CD4-positive, alpha-beta T cell (primary cell): ENCODE data around the gene TBC1D19. TPM values are rescaled to one million over a fixed set of nuclear protein-coding genes. Genes with fewer than 3 reads are reported as not detected.
"Not testable (repeated sequence)": the region's sequence is repeated elsewhere in the genome, so short reads cannot be mapped to it uniquely, and the experiment has no call there.

Experiments
- ATAC-seq: fragments of 200-7000 bp; cut with Tn5 transposase; one replicate; pipeline ENCODE4 v1.10.0; 2022; ENCODE audit warnings: mild to moderate bottlenecking; ENCODE audit not compliant: poor library complexity
- CTCF ChIA-PET: fragments of 350-600 bp; sonication (Branson Sonifier 250); formaldehyde crosslinking; loops from one replicate; lab custom pipeline; 2021; ENCODE audit warnings: antibody characterized with exemption, inconsistent platforms; lab: Charles Lee
- POLR2A ChIA-PET: fragments of 350-600 bp; sonication (Branson Sonifier 250); formaldehyde crosslinking; loops from one replicate; lab custom pipeline; 2021; ENCODE audit warnings: antibody characterized with exemption, inconsistent platforms; lab: Charles Lee
- DNase-seq, 14 experiments: peaks; one replicate each; pipeline ENCODE4 v3.0.0-alpha.2; 2013 to 2020; ENCODE audit warnings: mixed read lengths in 2 of 14
- H3K27ac ChIP-seq, 2 donors: one replicate each; pipeline versions ENCODE4 v1.5.1 to v1.7.0; 2013; ENCODE audit warnings: low read length in 2 of 2, low read depth in 1 of 2, mild to moderate bottlenecking in 1 of 2
- H3K27me3 ChIP-seq, 2 experiments: 1 replicate in 1 of 2; 2 replicates in 1 of 2; pipeline versions ENCODE4 v1.6.1 to v1.7.0; 2013; ENCODE audit warnings: low read length in 2 of 2, control low read depth in 1 of 2, mild to moderate bottlenecking in 1 of 2, moderate library complexity in 1 of 2; ENCODE audit not compliant: insufficient read depth in 2 of 2, control insufficient read depth in 1 of 2
- H3K36me3 ChIP-seq: one replicate; pipeline ENCODE4 v1.6.1; 2013; ENCODE audit warnings: low read length, control low read depth; ENCODE audit not compliant: insufficient read depth
- H3K4me1 ChIP-seq: one replicate; pipeline ENCODE4 v1.6.1; 2013; ENCODE audit warnings: low read length, control low read depth; ENCODE audit not compliant: insufficient read depth
- H3K4me3 ChIP-seq: one replicate; pipeline ENCODE4 v1.5.1; 2013; ENCODE audit warnings: mild to moderate bottlenecking, low read length, moderate library complexity
- H3K9me3 ChIP-seq, 2 experiments: 1 replicate in 1 of 2; 2 replicates in 1 of 2; pipeline versions ENCODE4 v1.6.1 to v1.7.0; 2013; ENCODE audit warnings: low read length in 2 of 2, mild to moderate bottlenecking in 2 of 2, control low read depth in 1 of 2, moderate library complexity in 1 of 2; ENCODE audit not compliant: control insufficient read depth in 1 of 2, insufficient read depth in 1 of 2
- H3K27ac Mint-ChIP-seq: one replicate; pipeline ENCODE4 v1.8.0; 2020; ENCODE audit warnings: mixed read lengths
- H3K27me3 Mint-ChIP-seq: one replicate; pipeline ENCODE4 v1.8.0; 2021; ENCODE audit warnings: mixed read lengths
- H3K36me3 Mint-ChIP-seq: one replicate; pipeline ENCODE4 v1.8.0; 2021; ENCODE audit warnings: low read depth, mixed read lengths
- H3K4me1 Mint-ChIP-seq: one replicate; pipeline ENCODE4 v1.8.0; 2021; ENCODE audit warnings: low read depth, mixed read lengths
- H3K4me3 Mint-ChIP-seq: one replicate; pipeline ENCODE4 v1.8.0; 2020; ENCODE audit warnings: mild to moderate bottlenecking, mixed read lengths
- H3K9me3 Mint-ChIP-seq: one replicate; pipeline ENCODE4 v1.8.0; 2020; ENCODE audit warnings: mixed read lengths
- CTCF ChIP-seq: fragments of 200-600 bp; IDR thresholded peaks from one replicate; pipeline ENCODE4 v1.8.0; 2022; ENCODE audit warnings: antibody characterized with exemption, mild to moderate bottlenecking
- intact Hi-C, 2 experiments: fragments of 100-400 bp; cut with DNase I in 1 of 2; cut with micrococcal nuclease in 1 of 2; formaldehyde crosslinking; loops; one replicate each; pipeline versions ENCODE4 v1.15.1 to v1.9.0; 2023 to 2025; cut with DNase I, micrococcal nuclease
- total RNA-seq, 174 experiments: library from RNA in 2 of 174; stranded (reverse) in 2 of 174; gene quantifications; one replicate each; pipeline ENCODE4 v1.2.3 and lab custom pipeline; 2021 to 2026

Gene TBC1D19
- total RNA-seq, 2 experiments from 2014 or later, result 4.0 to 4.8 TPM

GRCh38 chr4:26634237-26634636 is 50.4 kb downstream of the TBC1D19 start:
- intact Hi-C loops, result no loop called here
- peaks cover 17% of the 10 kb centered on the region for H3K36me3 ChIP-seq
- H3K27ac ChIP-seq, result no peak overlapping the region
- DNase-seq (no peak), ATAC-seq (no peak)
- no peaks in the 10 kb centered on the region for H3K9me3 Mint-ChIP-seq
- no peaks in the 10 kb centered on the region for H3K27me3 ChIP-seq
- no peaks in the 10 kb centered on the region for H3K4me1 Mint-ChIP-seq
- peaks cover 36% of the 10 kb centered on the region for H3K36me3 Mint-ChIP-seq
- no peak for TF ChIP-seq CTCF
- no peaks in the 10 kb centered on the region for H3K4me1 ChIP-seq
- CTCF ChIA-PET, result no interaction called here
- H3K9me3 ChIP-seq, result no peaks in the 10 kb centered on the region
- no peaks in the 10 kb centered on the region for H3K27me3 Mint-ChIP-seq
- no peak overlapping the region for H3K4me3 Mint-ChIP-seq
- H3K27ac Mint-ChIP-seq, result no peak overlapping the region
- no peak overlapping the region for H3K4me3 ChIP-seq
- POLR2A ChIA-PET, result no interaction called here

GRCh38 chr4:26636458-26636857 is 52.6 kb downstream of the TBC1D19 start:
- POLR2A ChIA-PET, result no interaction called here
- no peak for DNase-seq
- Histone ChIP-seq H3K4me1 (no peaks in the 10 kb centered on the region), H3K27ac (no peak overlapping the region), H3K36me3 (peaks cover 26% of the 10 kb centered on the region), H3K27me3 (no peaks in the 10 kb centered on the region), H3K4me3 (no peak overlapping the region), H3K9me3 (peaks cover 0 to 3% of the 10 kb centered on the region in 2 experiments)
- Mint-ChIP-seq H3K4me3 (no peak overlapping the region), H3K27me3 (no peaks in the 10 kb centered on the region), H3K36me3 (peaks cover 34% of the 10 kb centered on the region), H3K9me3 (no peaks in the 10 kb centered on the region), H3K27ac (no peak overlapping the region), H3K4me1 (no peaks in the 10 kb centered on the region)
- TF ChIP-seq CTCF, result no peak
- no peak for ATAC-seq
- intact Hi-C loops, result no loop called here
- CTCF ChIA-PET, result no interaction called here

- ATAC-seq, CTCF ChIA-PET, H3K4me1 ChIP-seq, H3K9me3 Mint-ChIP-seq, H3K9me3 ChIP-seq, H3K4me3 Mint-ChIP-seq, DNase-seq, H3K27ac ChIP-seq, H3K27me3 ChIP-seq, H3K4me1 Mint-ChIP-seq, H3K4me3 ChIP-seq, H3K27me3 Mint-ChIP-seq, POLR2A ChIA-PET, H3K27ac Mint-ChIP-seq, intact Hi-C loops: not testable (repeated sequence)
- peaks cover 49% of the 10 kb centered on the region for H3K36me3 Mint-ChIP-seq
- H3K36me3 ChIP-seq, result peaks cover 26% of the 10 kb centered on the region
These were observed 56.8 kb downstream of the TBC1D19 start for GRCh38 chr4:26640639-26641038.

GRCh38 chr4:26647523-26648224 is 63.8 kb downstream of the TBC1D19 start:
- no peaks in the 10 kb centered on the region for H3K27me3 Mint-ChIP-seq
- Histone ChIP-seq H3K9me3 (no peaks in the 10 kb centered on the region), H3K27ac (no peak overlapping the region), H3K36me3 (no peaks in the 10 kb centered on the region), H3K4me3 (no peak overlapping the region), H3K27me3 (no peaks in the 10 kb centered on the region), H3K4me1 (no peaks in the 10 kb centered on the region)
- peaks cover 4% of the 10 kb centered on the region for H3K9me3 Mint-ChIP-seq
- intact Hi-C loops, result no loop called here
- POLR2A ChIA-PET, result no interaction called here
- H3K27ac Mint-ChIP-seq, result no peak overlapping the region
- CTCF ChIA-PET, result no interaction called here
- DNase-seq (no peak), ATAC-seq (no peak)
- H3K4me1 Mint-ChIP-seq, result no peaks in the 10 kb centered on the region
- no peak overlapping the region for H3K4me3 Mint-ChIP-seq
- H3K36me3 Mint-ChIP-seq, result peaks cover 50% of the 10 kb centered on the region
- TF ChIP-seq CTCF, result no peak
